ENCODE measurements around the gene UBE2H.

DNA sequence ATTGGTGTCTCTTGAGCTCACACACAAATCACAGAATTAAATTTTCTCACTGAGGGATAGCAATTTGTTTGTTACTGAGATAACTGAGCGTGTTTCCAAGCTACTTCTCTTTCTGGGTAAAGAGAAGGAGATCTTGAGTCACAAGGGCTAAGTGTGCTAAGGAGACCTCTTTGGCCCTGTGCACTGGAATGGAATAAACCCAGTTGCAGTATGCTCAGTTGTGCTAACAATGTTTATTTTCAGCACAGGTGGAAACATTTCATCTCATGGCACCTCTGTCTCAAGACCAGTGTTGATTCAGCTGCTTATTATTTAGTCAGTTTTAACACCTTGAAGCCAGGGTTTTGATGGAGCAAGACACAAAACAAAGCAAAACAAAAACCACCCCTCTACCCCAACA lies 22.5 kb upstream of the UBE2H start:
- TF ChIP-seq, protein P1, sequence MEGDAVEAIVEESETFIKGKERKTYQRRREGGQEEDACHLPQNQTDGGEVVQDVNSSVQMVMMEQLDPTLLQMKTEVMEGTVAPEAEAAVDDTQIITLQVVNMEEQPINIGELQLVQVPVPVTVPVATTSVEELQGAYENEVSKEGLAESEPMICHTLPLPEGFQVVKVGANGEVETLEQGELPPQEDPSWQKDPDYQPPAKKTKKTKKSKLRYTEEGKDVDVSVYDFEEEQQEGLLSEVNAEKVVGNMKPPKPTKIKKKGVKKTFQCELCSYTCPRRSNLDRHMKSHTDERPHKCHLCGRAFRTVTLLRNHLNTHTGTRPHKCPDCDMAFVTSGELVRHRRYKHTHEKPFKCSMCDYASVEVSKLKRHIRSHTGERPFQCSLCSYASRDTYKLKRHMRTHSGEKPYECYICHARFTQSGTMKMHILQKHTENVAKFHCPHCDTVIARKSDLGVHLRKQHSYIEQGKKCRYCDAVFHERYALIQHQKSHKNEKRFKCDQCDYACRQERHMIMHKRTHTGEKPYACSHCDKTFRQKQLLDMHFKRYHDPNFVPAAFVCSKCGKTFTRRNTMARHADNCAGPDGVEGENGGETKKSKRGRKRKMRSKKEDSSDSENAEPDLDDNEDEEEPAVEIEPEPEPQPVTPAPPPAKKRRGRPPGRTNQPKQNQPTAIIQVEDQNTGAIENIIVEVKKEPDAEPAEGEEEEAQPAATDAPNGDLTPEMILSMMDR (tag by site-specific recombination; IDR thresholded peaks at IDR 0.05): no peak
- TF ChIP-seq, protein P2, sequence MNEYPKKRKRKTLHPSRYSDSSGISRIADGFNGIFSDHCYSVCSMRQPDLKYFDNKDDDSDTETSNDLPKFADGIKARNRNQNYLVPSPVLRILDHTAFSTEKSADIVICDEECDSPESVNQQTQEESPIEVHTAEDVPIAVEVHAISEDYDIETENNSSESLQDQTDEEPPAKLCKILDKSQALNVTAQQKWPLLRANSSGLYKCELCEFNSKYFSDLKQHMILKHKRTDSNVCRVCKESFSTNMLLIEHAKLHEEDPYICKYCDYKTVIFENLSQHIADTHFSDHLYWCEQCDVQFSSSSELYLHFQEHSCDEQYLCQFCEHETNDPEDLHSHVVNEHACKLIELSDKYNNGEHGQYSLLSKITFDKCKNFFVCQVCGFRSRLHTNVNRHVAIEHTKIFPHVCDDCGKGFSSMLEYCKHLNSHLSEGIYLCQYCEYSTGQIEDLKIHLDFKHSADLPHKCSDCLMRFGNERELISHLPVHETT (tag by site-specific recombination; IDR thresholded peaks at IDR 0.05): no peak
- no peak for TF ChIP-seq WT1 (tag by site-specific recombination; IDR thresholded peaks at IDR 0.05)
- TF ChIP-seq, protein P3, sequence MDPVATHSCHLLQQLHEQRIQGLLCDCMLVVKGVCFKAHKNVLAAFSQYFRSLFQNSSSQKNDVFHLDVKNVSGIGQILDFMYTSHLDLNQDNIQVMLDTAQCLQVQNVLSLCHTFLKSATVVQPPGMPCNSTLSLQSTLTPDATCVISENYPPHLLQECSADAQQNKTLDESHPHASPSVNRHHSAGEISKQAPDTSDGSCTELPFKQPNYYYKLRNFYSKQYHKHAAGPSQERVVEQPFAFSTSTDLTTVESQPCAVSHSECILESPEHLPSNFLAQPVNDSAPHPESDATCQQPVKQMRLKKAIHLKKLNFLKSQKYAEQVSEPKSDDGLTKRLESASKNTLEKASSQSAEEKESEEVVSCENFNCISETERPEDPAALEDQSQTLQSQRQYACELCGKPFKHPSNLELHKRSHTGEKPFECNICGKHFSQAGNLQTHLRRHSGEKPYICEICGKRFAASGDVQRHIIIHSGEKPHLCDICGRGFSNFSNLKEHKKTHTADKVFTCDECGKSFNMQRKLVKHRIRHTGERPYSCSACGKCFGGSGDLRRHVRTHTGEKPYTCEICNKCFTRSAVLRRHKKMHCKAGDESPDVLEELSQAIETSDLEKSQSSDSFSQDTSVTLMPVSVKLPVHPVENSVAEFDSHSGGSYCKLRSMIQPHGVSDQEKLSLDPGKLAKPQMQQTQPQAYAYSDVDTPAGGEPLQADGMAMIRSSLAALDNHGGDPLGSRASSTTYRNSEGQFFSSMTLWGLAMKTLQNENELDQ (tag by site-specific recombination; IDR thresholded peaks at IDR 0.05; ENCODE audit: low read depth): no peak
- TF ChIP-seq YY1 (tag by site-specific recombination; IDR thresholded peaks at IDR 0.05): no peak
- TF ChIP-seq ZNF169 (tag by site-specific recombination; IDR thresholded peaks at IDR 0.05): no peak
- TF ChIP-seq, protein P4, sequence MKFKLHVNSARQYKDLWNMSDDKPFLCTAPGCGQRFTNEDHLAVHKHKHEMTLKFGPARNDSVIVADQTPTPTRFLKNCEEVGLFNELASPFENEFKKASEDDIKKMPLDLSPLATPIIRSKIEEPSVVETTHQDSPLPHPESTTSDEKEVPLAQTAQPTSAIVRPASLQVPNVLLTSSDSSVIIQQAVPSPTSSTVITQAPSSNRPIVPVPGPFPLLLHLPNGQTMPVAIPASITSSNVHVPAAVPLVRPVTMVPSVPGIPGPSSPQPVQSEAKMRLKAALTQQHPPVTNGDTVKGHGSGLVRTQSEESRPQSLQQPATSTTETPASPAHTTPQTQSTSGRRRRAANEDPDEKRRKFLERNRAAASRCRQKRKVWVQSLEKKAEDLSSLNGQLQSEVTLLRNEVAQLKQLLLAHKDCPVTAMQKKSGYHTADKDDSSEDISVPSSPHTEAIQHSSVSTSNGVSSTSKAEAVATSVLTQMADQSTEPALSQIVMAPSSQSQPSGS (tag by site-specific recombination; IDR thresholded peaks at IDR 0.05; ENCODE audit: low read depth): no peak
- no peak for TF ChIP-seq ZNF501 (tag by site-specific recombination; IDR thresholded peaks at IDR 0.05)
- TF ChIP-seq, protein P5, sequence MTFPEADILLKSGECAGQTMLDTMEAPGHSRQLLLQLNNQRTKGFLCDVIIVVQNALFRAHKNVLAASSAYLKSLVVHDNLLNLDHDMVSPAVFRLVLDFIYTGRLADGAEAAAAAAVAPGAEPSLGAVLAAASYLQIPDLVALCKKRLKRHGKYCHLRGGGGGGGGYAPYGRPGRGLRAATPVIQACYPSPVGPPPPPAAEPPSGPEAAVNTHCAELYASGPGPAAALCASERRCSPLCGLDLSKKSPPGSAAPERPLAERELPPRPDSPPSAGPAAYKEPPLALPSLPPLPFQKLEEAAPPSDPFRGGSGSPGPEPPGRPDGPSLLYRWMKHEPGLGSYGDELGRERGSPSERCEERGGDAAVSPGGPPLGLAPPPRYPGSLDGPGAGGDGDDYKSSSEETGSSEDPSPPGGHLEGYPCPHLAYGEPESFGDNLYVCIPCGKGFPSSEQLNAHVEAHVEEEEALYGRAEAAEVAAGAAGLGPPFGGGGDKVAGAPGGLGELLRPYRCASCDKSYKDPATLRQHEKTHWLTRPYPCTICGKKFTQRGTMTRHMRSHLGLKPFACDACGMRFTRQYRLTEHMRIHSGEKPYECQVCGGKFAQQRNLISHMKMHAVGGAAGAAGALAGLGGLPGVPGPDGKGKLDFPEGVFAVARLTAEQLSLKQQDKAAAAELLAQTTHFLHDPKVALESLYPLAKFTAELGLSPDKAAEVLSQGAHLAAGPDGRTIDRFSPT (tag by site-specific recombination; IDR thresholded peaks at IDR 0.05): no peak
- TF ChIP-seq ZNF629 (tag by site-specific recombination; IDR thresholded peaks at IDR 0.05): no peak

All from HEK293 (cell line).